Superior temporal gyrus (tissue), 1 donor: ENCODE measurements around the gene AMPH.

Experiments
- DNase-seq: peaks from one replicate; pipeline ENCODE4 v3.0.0-alpha.2; 2016; ENCODE audit errors: extremely low spot score

Gene AMPH

DNA sequence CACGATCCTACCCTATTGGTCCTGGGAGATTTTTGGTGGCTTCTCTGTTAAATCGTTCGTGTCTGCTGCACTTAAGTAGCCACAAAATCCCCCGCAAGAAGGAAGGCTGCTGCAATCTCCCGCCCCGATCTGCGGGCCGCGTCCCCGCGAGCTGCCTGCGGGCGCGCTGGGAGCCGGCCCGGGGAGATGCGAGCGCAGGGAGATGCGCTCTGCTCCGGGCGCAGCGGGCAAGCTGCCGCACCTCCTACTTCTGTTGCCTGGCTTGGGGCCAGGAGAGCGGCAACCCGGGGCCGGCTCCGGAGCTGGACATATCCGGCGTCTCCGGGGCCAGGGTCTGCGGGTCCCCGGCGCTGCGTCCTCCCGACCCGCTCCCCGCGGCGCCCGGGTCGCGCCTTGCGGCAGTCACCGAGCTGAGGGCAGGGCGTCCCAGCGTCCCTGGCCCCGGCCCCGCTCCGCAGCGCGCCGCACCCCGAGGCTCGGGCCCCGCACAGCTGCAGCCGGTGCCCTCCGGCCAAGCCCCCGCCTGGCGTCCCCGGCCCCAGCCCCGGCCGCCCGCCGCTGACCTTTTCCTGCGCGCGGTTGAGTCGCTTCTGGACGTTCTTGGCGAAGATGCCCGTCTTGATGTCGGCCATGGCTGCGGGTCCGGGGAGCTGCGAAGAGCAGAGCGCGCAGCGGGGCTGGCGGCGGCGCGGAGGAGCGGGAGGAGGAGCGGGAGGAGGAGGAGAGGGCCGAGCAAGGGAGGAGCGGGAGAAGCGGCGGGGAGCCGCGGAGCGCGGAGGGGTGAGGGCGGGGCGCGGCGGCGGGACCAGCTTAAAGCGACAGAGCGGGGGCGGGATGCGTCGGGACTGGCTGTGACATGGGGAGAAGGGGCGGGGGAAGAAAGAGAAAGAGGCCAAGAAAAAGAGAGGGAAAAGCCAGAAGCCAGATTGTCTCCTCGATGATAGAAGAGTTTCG is at the start of gene AMPH:
AMPH (minus strand) TSS at position 654 of the 954 bp plus-strand sequence; CDS start at position 632, 22 bp downstream.
- DNase-seq: peak; percentile 45

DNA sequence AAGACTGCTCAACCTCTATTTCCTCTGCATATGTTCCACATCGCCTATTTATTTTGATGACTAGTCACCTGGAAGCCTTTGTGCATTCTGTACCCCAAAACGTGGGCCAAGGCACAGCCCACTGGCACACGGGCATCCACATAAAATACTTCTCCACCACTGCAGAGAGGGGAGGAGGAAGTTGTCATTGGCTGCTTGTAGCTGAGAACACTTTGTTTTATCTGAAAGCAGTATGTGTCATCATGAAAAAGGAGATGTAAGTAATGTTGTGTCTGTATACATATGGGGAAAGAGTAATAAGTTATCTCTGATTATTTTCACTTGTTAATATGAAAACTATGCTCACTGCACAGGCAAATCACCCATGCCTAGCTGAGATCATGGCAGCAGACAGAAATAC is 48.2 kb upstream of the AMPH start:
- no peak for DNase-seq

DNA sequence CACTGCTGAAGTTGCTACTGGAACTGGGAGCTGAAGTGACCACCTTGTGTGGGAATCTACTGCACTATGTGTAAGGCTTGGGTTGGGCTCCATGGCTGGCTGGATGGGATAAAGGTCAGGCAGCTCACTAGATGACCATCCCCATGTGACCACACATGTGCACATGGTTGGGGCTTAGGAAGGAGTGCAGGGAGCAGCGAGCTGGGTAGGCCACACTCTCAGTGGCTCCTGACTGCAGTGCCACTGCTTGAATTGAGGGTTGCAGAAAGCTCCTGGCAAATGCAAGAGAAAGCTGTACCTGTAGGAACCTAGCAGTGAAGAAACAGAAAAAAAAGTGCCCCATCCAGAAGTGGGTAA is 47.5 kb upstream of the AMPH start:
- DNase-seq: no peak

DNA sequence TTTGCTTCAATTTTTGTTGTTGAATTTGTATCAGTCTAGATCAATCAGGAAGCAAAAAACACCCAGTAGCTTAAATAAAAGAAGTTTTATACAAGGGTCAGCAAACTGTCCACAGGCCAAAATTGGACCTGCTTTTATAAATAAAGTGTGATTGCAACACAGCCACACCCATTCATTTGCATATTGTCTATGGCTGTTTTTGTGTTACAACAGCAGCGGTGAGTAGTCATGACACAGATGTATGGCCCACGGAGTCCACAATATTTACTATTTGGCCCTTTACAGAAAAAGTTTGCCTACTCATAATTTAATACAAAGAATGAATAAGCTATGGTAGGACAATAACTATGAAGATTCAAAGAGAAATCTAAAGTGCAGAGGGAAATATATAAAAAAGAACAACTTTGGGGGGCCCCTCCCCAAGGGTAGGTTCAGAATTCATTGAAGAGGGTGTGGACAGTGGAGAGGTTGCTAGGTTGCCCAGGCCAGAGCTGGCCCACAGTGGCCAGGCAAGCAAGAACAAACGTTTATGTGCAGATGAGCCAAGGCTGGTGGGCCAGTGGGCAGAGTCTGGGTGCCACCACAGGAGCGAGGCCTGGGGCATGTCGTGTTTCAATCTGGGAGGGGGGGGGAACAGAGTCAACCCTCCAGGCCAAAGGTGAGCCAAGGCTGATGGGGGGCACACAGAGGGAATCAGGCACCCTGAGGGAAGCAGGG is 47.0 kb upstream of the AMPH start:
- DNase-seq: no peak

GRCh38 chr7:38675494-38676106 is 44.4 kb upstream of the AMPH start:
- no peak for DNase-seq

DNA sequence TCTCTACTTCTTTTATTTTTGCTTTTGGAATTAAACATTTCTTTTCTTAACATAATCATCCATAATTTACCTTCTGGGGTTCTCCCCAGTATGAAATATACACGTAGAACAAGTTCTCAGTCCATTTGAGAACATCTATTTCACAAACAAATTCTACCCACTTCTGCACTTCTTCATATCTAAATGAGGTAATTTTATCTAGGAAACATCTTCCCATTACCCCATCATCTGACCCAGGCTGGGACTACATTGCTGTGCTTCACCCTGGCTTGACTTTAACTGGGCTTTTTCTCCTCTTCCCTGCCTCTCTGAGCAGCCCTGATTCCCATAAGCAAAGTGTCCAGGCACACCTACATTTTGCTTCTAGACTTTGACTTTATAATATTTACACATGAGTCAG is 43.3 kb upstream of the AMPH start:
- no peak for DNase-seq

- DNase-seq: no peak
These were observed 42.6 kb upstream of the AMPH start for GRCh38 chr7:38673795-38674194.

DNA sequence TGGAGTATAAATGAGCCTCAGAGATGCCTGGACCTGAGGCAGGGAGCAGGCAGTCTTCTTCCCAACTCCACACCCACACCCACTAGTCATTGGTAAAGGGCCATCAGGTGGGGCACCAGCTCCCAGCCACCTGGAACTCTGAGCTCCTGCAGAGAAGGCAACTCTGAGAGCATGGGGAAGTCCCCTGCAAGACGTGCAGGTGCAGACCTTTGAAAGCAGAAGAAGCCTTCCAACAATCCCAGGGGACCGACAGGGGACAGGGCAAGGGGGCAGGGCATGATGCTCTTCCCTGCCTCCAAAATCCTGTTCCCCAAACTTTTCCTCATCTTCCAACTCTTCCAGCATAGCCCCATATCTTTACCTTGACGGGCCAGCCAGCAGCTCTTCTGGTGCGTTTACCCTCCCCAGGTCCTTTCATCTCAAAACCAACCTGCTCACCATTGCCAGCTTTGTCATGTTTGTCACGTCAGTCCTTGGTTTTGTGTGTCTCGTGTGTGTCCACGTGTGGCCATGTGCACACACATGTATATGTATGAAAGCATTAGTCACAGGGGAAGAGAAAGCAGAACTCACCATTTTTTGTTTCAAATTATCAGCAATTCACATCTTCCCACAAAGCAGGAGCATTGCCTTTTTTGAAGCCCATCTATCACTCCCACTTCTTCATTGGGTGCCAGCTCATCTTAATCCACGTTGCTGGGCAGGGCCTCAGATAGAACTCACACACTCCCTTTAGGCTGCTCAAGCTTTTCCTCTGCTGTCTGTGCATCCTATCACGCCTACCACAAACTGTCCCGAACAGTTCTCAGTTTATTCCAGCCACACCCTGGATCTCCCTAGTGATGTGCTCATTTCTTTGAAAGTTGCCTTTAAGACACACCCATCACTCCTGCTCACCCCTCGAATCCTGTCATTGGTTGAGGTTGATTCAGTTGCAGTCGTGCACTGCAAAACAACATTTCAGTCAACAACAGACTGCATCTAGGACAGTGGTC is 41.0 kb upstream of the AMPH start:
- DNase-seq: no peak

- no peak for DNase-seq
These were observed 38.9 kb upstream of the AMPH start for GRCh38 chr7:38669965-38670520.

- no peak for DNase-seq
These were observed 33.8 kb upstream of the AMPH start for GRCh38 chr7:38664972-38665371.

DNA sequence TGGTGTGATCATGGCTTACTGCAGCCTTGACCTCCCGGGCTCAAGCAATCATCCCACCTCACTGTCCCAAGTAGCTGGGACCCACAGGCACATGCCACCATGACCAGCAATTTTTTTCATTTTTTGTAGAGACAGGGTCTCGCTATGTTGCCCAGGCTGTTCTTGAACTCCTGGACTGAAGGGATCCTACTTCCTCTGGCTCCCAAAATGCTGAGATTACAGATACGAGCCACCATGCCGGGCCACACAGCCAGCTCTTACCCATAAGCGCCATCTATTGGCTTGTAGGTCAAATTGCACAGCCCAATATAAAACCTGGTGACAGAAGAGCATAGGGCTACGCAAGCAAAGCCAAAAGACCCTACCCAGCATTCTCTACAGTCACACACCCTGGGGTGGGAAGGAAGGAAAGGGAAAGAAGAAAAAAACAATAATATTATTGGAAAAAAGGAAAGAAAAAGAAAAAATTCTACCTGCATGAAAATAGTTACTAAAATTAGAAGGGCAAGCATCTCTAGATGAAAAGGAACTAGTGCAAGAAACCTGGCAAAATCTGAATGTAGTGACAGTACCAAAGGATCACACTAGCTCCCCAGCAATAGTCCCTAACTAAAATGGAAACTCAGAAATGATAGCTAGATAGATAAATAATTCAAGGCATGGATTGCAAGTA is 29.4 kb upstream of the AMPH start:
- no peak for DNase-seq

DNA sequence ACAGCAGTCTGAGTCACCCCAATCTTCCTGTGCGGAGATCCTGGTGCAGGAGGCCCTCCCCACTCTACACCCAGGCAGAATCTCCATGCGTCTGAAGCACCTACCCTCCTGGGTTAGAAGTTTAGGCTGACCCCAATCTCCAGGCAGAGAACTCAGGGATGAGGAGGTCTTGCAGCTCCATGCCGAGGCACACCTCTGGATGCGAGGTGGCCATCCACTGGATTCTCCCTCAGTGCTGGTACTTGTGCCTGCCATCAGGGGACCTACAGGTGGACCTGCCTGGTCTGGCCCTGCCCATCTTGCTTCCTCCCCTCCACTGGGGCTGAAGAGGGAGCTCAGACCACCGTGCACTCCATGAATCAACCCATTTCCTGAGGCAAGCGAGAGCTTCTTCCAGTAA is 28.8 kb upstream of the AMPH start:
- no peak for DNase-seq

GRCh38 chr7:38658921-38659320 is 27.7 kb upstream of the AMPH start:
- no peak for DNase-seq

DNA sequence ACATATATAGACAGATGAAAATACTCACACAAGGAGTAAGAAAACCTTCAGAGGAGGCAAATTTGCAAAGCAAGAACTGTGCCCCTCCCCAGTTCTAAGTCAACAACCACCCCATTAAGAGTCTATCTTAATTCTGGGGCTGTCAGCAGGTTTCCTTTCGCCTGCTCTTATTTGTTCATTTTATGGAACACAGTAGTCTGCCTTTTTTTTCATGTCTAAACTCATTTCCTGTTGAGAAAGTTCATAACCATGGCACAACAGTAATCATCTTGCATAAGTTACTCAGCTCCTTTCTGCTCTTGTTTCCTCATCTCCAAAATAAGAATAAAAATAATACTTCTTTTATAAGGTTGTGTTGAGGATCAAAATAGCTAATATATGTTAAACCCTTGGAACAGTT is 25.8 kb upstream of the AMPH start:
- no peak for DNase-seq

GRCh38 chr7:38655833-38656774 is 24.9 kb upstream of the AMPH start:
- DNase-seq: no peak

GRCh38 chr7:38637957-38638356 is 6.8 kb upstream of the AMPH start:
- DNase-seq: no peak

GRCh38 chr7:38632411-38632810 is 1.2 kb upstream of the AMPH start:
- DNase-seq: no peak

DNA sequence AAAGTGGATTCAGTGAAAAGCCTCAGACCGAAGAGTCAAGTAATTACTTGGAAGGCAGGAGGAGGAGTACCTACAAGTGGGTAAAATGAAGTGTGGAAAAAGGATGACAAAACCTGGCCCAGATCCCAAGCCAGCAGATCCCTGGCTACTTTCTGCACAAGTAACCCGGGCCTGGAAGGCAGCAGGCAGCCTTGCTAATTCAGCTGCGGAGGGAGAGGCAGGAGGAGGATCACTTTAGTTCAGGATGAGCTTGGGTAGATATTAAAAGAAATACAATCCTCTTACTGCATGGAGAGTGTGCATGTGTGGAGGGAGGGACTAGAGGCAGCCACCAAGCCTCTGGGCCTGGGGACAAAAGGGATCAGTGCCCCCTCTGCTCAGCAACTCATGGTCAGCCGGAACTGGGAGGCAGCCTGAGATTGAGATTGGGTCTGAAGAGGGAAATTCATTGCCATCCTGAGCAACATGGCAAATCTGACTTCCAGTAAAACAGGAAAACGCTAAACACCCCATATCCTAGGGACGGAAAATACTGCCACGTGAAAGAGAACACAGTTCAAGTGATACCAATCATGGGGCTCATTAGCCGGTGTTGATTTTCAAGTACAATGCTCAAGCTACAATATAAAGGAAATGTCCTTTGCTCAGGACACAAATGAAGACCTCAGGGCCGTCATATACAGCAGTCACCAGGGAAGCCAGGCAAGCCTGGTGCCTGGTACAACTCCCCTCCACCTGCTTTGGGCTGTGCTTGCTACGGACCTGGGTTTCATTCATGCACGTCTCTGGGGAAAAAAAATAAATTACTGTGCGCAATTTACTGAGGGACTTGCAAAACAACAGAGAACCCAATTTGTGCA is 1.3 kb downstream of the AMPH start:
- DNase-seq: no peak
